ENCODE measurements around the gene OBSCN. TPM values are rescaled to one million over a fixed set of nuclear protein-coding genes. Genes with fewer than 3 reads are reported as not detected.

Gene OBSCN
- total and polyA plus RNA-seq, 2 donors (not counting 3 experiments of a cell fraction or from before 2014, with no cell fraction given) = 1.5 to 2.9 TPM

DNA sequence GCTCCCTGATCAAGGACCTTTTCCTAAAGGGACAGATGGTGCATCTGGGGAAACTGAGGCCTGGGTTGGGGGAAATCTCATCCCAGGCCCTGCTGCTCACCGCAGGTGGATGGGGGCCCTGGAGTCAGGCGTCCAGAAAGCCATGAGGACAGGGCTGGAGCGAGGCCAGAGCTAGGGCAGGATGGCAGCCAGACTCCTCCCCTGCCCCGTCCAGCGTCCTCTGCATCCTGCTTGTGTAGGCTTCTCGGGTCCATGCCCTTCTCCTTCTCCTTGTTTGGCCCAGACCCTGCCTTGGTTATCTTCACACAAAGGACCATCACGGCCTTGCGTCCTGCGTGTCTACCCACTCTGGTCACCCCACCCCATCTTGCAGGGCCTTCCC, 155.8 kb downstream of the OBSCN start:
- dilution Hi-C loops (cut with MboI; ENCODE audit: extremely low pct_ligation_motif_present, low sequenced_read_pairs) = no loop called here

More for the DNA sequence above, 155.8 kb downstream of the OBSCN start:
- ChIA-PET POLR2A (no interaction called here), CTCF (no interaction called here)
- Histone ChIP-seq H3K36me3 (ENCODE audit: control insufficient read depth in 2 of 2, extremely low read depth in 1 of 2, insufficient read depth in 2 of 2, low read length in 2 of 2) (no peaks in the 10 kb centered on the region), H2AFZ (ENCODE audit: low read depth, low read length) (no peak overlapping the region), H3K79me2 (ENCODE audit: control insufficient read depth, insufficient read depth, low read length) (no peaks in the 10 kb centered on the region), H3K4me1 (ENCODE audit: control insufficient read depth, extremely low read depth, insufficient read depth, low read length) (no peaks in the 10 kb centered on the region), H3K27me3 (ENCODE audit: control insufficient read depth in 2 of 2, insufficient read depth in 2 of 2, low read length in 2 of 2) (no peaks in the 10 kb centered on the region), H4K20me1 (replicated peaks; ENCODE audit: control insufficient read depth, extremely low read depth, insufficient read depth, low read length) (no peaks in the 10 kb centered on the region), H3K4me2 (ENCODE audit: insufficient read depth, low read length) (no peak overlapping the region), H3K4me3 (replicated peaks in 1 of 3; ENCODE audit: insufficient read depth in 1 of 3, low read depth in 1 of 3, low read length in 3 of 3) (no peak overlapping the region), H3K9me3 (replicated peaks; ENCODE audit: control insufficient read depth, insufficient read depth, low read length) (no peaks in the 10 kb centered on the region), H3K27ac (ENCODE audit: insufficient read depth, low read depth, low read length) (no peak overlapping the region), H3K9me1 (replicated peaks; ENCODE audit: control insufficient read depth, extremely low read depth, insufficient read depth, low read length) (no peaks in the 10 kb centered on the region), H3K9ac (replicated peaks; ENCODE audit: extremely low read depth, insufficient read depth, low read length) (no peak overlapping the region)
- TF ChIP-seq, protein P1, sequence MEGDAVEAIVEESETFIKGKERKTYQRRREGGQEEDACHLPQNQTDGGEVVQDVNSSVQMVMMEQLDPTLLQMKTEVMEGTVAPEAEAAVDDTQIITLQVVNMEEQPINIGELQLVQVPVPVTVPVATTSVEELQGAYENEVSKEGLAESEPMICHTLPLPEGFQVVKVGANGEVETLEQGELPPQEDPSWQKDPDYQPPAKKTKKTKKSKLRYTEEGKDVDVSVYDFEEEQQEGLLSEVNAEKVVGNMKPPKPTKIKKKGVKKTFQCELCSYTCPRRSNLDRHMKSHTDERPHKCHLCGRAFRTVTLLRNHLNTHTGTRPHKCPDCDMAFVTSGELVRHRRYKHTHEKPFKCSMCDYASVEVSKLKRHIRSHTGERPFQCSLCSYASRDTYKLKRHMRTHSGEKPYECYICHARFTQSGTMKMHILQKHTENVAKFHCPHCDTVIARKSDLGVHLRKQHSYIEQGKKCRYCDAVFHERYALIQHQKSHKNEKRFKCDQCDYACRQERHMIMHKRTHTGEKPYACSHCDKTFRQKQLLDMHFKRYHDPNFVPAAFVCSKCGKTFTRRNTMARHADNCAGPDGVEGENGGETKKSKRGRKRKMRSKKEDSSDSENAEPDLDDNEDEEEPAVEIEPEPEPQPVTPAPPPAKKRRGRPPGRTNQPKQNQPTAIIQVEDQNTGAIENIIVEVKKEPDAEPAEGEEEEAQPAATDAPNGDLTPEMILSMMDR (IDR thresholded peaks at IDR 0.05; ENCODE audit: extremely low read depth in 1 of 2, insufficient read depth in 1 of 2, low read depth in 1 of 2, low read length in 2 of 2) = no peak
- no peak for TF ChIP-seq JUN (IDR thresholded peaks at IDR 0.05; ENCODE audit: borderline replicate concordance, insufficient read depth, insufficient read length, low read depth)
- TF ChIP-seq GATA2 (IDR thresholded peaks at IDR 0.05; ENCODE audit: insufficient read depth, insufficient read length, low read depth, low read length) = no peak
- TF ChIP-seq POLR2A (IDR thresholded peaks at IDR 0.05; ENCODE audit: low read depth, low read length) = no peak
- no peak for TF ChIP-seq FOS (IDR thresholded peaks at IDR 0.05; ENCODE audit: borderline replicate concordance, insufficient read depth, low read length)
- TF ChIP-seq EZH2 (IDR thresholded peaks at IDR 0.05; ENCODE audit: borderline replicate concordance, low read depth, low read length, severe bottlenecking) = no peak
- no peak for TF ChIP-seq MYC (IDR thresholded peaks at IDR 0.05; ENCODE audit: low read depth, low read length)
- TF ChIP-seq, protein P2, sequence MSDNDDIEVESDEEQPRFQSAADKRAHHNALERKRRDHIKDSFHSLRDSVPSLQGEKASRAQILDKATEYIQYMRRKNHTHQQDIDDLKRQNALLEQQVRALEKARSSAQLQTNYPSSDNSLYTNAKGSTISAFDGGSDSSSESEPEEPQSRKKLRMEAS (IDR thresholded peaks at IDR 0.05; ENCODE audit: insufficient read depth, insufficient read length) = no peak
- TF ChIP-seq POLR2AphosphoS5 (IDR thresholded peaks at IDR 0.05; ENCODE audit: insufficient read depth, low read depth, low read length) = no peak
- intact Hi-C loops (cut with micrococcal nuclease) = no loop called here
- FAIRE-seq (no peak), DNase-seq (ENCODE audit: low read depth, low spot score) (no peak)
- no TSS peak for BruUV-seq (replicated peaks)
